ENCODE results near the gene ITGA1.

GRCh38 chr5:52743012-52743411, 44.7 kb upstream of the ITGA1 start:
- TF ChIP-seq, protein P1, sequence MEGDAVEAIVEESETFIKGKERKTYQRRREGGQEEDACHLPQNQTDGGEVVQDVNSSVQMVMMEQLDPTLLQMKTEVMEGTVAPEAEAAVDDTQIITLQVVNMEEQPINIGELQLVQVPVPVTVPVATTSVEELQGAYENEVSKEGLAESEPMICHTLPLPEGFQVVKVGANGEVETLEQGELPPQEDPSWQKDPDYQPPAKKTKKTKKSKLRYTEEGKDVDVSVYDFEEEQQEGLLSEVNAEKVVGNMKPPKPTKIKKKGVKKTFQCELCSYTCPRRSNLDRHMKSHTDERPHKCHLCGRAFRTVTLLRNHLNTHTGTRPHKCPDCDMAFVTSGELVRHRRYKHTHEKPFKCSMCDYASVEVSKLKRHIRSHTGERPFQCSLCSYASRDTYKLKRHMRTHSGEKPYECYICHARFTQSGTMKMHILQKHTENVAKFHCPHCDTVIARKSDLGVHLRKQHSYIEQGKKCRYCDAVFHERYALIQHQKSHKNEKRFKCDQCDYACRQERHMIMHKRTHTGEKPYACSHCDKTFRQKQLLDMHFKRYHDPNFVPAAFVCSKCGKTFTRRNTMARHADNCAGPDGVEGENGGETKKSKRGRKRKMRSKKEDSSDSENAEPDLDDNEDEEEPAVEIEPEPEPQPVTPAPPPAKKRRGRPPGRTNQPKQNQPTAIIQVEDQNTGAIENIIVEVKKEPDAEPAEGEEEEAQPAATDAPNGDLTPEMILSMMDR (IDR thresholded peaks at IDR 0.05) = no peak
- TF ChIP-seq POLR2A (IDR thresholded peaks at IDR 0.05) = no peak
